GM23338 (cell line): ENCODE data around the gene EIF3L.

Experiments used
- CTCF ChIP-seq, 2 experiments: fragments of 200-600 bp in 1 of 2; sonication (generic) in 1 of 2; conservative IDR thresholded peaks; 2 replicates each; pipeline versions ENCODE4 v1.5.1 to v1.6.1; 2016 to 2017; ENCODE audit warnings: antibody characterized with exemption in 2 of 2, low read depth in 2 of 2, mild to moderate bottlenecking in 2 of 2, moderate library complexity in 1 of 2
- ETS1 ChIP-seq: IDR thresholded peaks from 2 replicates; pipeline ENCODE4 v1.6.1; 2016; ENCODE audit warnings: antibody characterized with exemption
- EZH2 ChIP-seq: fragments of 200-600 bp; sonication (generic); IDR thresholded peaks from one replicate; pipeline ENCODE4 v1.8.0; 2017; ENCODE audit warnings: antibody characterized with exemption, mild to moderate bottlenecking, low read depth; ENCODE audit not compliant: unreplicated experiment
- EZH2phosphoT487 ChIP-seq: fragments of 200-600 bp; sonication (generic); IDR thresholded peaks from one replicate; pipeline ENCODE4 v1.8.1; 2018; ENCODE audit warnings: antibody characterized with exemption; ENCODE audit not compliant: unreplicated experiment
- JUNB ChIP-seq: IDR thresholded peaks from one replicate; pipeline ENCODE4 v1.6.1; 2016; ENCODE audit warnings: antibody characterized with exemption; ENCODE audit not compliant: unreplicated experiment
- NANOG ChIP-seq: IDR thresholded peaks from 2 replicates; pipeline ENCODE4 v1.6.1; 2016; ENCODE audit warnings: antibody characterized with exemption, borderline replicate concordance
- POLR2AphosphoS5 ChIP-seq: IDR thresholded peaks from 2 replicates; pipeline ENCODE4 v1.6.1; 2016; ENCODE audit warnings: antibody characterized with exemption, low read depth
- REST ChIP-seq: IDR thresholded peaks from one replicate; pipeline ENCODE4 v1.6.1; 2018; ENCODE audit warnings: antibody characterized with exemption; ENCODE audit not compliant: unreplicated experiment

GRCh38 chr22:37891926-37892325, 42.7 kb downstream of the EIF3L start:
- no peak for TF ChIP-seq CTCF (conservative IDR thresholded peaks at IDR 0.05; ENCODE audit: low read depth in 2 of 2)
- TF ChIP-seq JUNB, result no peak
- no peak for TF ChIP-seq EZH2
- no peak for TF ChIP-seq POLR2AphosphoS5
- no peak for TF ChIP-seq ETS1
- no peak for TF ChIP-seq REST
- no peak for TF ChIP-seq NANOG
- TF ChIP-seq EZH2phosphoT487, result no peak
